HepG2 (cell line): ENCODE measurements around the gene CDC37L1. TPM values are rescaled to one million over a fixed set of nuclear protein-coding genes. Genes with fewer than 3 reads are reported as not detected.

Experiments used
- CENPX ChIP-seq: sonication (generic); formaldehyde crosslinking; IDR thresholded peaks from 2 replicates; pipeline ENCODE4 v1.9.0; 2021; ENCODE audit warnings: mild to moderate bottlenecking, missing genetic modification reagents, moderate library complexity
- CTCF ChIP-seq: sonication (generic); formaldehyde crosslinking; IDR thresholded peaks from 2 replicates; pipeline ENCODE4 v1.5.0; 2020; ENCODE audit warnings: mild to moderate bottlenecking, missing genetic modification reagents, moderate library complexity
- GLI4 ChIP-seq: sonication (generic); formaldehyde crosslinking; IDR thresholded peaks from 2 replicates; pipeline ENCODE4 v1.5.1; 2020; ENCODE audit warnings: missing genetic modification reagents, mild to moderate bottlenecking, moderate library complexity, borderline replicate concordance
- HMGXB4 ChIP-seq, 2 experiments: sonication (generic) in 1 of 2; formaldehyde crosslinking in 1 of 2; IDR thresholded peaks; 2 replicates each; pipeline versions ENCODE4 v1.4.0 to v1.6.1; 2018 to 2020; ENCODE audit warnings: missing genetic modification reagents in 2 of 2, borderline replicate concordance in 1 of 2, low read depth in 1 of 2, mild to moderate bottlenecking in 1 of 2, missing biosample characterization in 1 of 2
- MBNL3 ChIP-seq: fragments of 250-450 bp; sonication (Bioruptor Pico); conservative IDR thresholded peaks from 2 replicates; pipeline ENCODE4 v1.8.0; 2022; ENCODE audit warnings: mild to moderate bottlenecking, inconsistent platforms
- MYC ChIP-seq: sonication (generic); formaldehyde crosslinking; IDR thresholded peaks from 2 replicates; pipeline ENCODE4 v1.9.0; 2021; ENCODE audit warnings: missing genetic modification reagents, borderline replicate concordance
- MYNN ChIP-seq: sonication (generic); formaldehyde crosslinking; IDR thresholded peaks from 2 replicates; pipeline ENCODE4 v1.4.0; 2020; ENCODE audit warnings: mild to moderate bottlenecking, low read depth, missing genetic modification reagents
- SRSF9 ChIP-seq: fragments of 200-400 bp; formaldehyde crosslinking; IDR thresholded peaks from 2 replicates; pipeline ENCODE4 v1.6.1; 2018; ENCODE audit warnings: borderline replicate concordance, mild to moderate bottlenecking, low read depth, low read length; ENCODE audit not compliant: insufficient read depth, poor library complexity, severe bottlenecking
- TOE1 ChIP-seq: sonication (generic); formaldehyde crosslinking; IDR thresholded peaks from 2 replicates; pipeline ENCODE4 v1.4.0; 2020; ENCODE audit warnings: mild to moderate bottlenecking, missing genetic modification reagents
- ZBTB10 ChIP-seq: sonication (generic); formaldehyde crosslinking; IDR thresholded peaks from 2 replicates; pipeline ENCODE4 v1.4.0; 2020; ENCODE audit warnings: missing genetic modification reagents, borderline replicate concordance
- ZBTB49 ChIP-seq: sonication (generic); formaldehyde crosslinking; IDR thresholded peaks from 2 replicates; pipeline ENCODE4 v1.4.0; 2020; ENCODE audit warnings: missing genetic modification reagents, borderline replicate concordance
- ZFX ChIP-seq: sonication (generic); formaldehyde crosslinking; IDR thresholded peaks from 2 replicates; pipeline ENCODE4 v1.4.0; 2020; ENCODE audit warnings: mild to moderate bottlenecking, low read depth, missing genetic modification reagents, moderate library complexity
- ZNF460 ChIP-seq: sonication (generic); formaldehyde crosslinking; IDR thresholded peaks from 2 replicates; pipeline ENCODE4 v1.5.1; 2020; ENCODE audit warnings: missing genetic modification reagents, mild to moderate bottlenecking, borderline replicate concordance
- ZNF777 ChIP-seq: sonication (generic); formaldehyde crosslinking; IDR thresholded peaks from 2 replicates; pipeline ENCODE4 v1.4.0; 2020; ENCODE audit warnings: missing genetic modification reagents
- polyA plus RNA-seq, 8 experiments: library from polyadenylated mRNA; depleted of rRNA in 3 of 8; stranded (reverse) in 7 of 8; unstranded in 1 of 8; fragments of >200 nt; fragmentation: Illumina TruSeq in 4 of 8; extraction: Trizol in 4 of 8; gene quantifications; 2 replicates each; pipeline versions ENCODE4 v1.2.1 to v1.2.3, GENCODE V29; 2011 to 2016; ENCODE audit warnings: low read depth in 4 of 8, missing spikeins in 1 of 8, mixed read lengths in 1 of 8; ENCODE audit not compliant: insufficient read depth in 1 of 8
- total RNA-seq, 5 experiments: library from RNA; depleted of rRNA; stranded (reverse); fragments of >200 nt; fragmentation: Illumina TruSeq; extraction: Trizol; gene quantifications; 2 replicates each; pipeline ENCODE4 v1.2.3, GENCODE V29; 2016; ENCODE audit warnings: low read depth in 1 of 5
- TF ChIP-seq, protein P1 (sequence below): sonication (generic); formaldehyde crosslinking; IDR thresholded peaks from 2 replicates; pipeline ENCODE4 v1.5.0; 2020; ENCODE audit warnings: mild to moderate bottlenecking, missing genetic modification reagents

CDC37L1 gene
- total and polyA plus RNA-seq, 2 of the 13 experiments (the other 11 are each of a cell fraction or from before 2014, with no cell fraction given), result 5.5 to 17.0 TPM

- no peak for TF ChIP-seq CENPX (CRISPR knock-in tag)
- TF ChIP-seq ZBTB49, result no peak
- TF ChIP-seq SRSF9, result no peak
- TF ChIP-seq GLI4, result no peak
- no peak for TF ChIP-seq ZNF777 (CRISPR knock-in tag)
- TF ChIP-seq MYC (CRISPR knock-in tag), result peak; percentile 64; the same call in 1 of the 2 replicates
- TF ChIP-seq ZNF460, result no peak
- TF ChIP-seq ZFX (CRISPR knock-in tag), result peak; percentile 52; the same call in 1 of the 2 replicates
- TF ChIP-seq TOE1, result no peak
- TF ChIP-seq CTCF (CRISPR knock-in tag), result peak; percentile 50
- TF ChIP-seq HMGXB4 (CRISPR knock-in tag; IDR thresholded peaks at IDR 0.05; ENCODE audit: borderline replicate concordance in 1 of 2, low read depth in 1 of 2), result peak; percentile 47 to 59; a peak in 1 of 4 replicates
- TF ChIP-seq, protein P1, sequence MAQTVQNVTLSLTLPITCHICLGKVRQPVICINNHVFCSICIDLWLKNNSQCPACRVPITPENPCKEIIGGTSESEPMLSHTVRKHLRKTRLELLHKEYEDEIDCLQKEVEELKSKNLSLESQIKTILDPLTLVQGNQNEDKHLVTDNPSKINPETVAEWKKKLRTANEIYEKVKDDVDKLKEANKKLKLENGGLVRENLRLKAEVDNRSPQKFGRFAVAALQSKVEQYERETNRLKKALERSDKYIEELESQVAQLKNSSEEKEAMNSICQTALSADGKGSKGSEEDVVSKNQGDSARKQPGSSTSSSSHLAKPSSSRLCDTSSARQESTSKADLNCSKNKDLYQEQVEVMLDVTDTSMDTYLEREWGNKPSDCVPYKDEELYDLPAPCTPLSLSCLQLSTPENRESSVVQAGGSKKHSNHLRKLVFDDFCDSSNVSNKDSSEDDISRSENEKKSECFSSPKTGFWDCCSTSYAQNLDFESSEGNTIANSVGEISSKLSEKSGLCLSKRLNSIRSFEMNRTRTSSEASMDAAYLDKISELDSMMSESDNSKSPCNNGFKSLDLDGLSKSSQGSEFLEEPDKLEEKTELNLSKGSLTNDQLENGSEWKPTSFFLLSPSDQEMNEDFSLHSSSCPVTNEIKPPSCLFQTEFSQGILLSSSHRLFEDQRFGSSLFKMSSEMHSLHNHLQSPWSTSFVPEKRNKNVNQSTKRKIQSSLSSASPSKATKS, result no peak
- TF ChIP-seq MBNL3, result no peak
- no peak for TF ChIP-seq MYNN (CRISPR knock-in tag)
- no peak for TF ChIP-seq ZBTB10 (CRISPR knock-in tag)
Observed at GRCh38 chr9:4666042-4666699, 13.2 kb upstream of the CDC37L1 start, which contains the start of gene SPATA6L (continued).
